Colonic mucosa (tissue), 4 donors: ENCODE results near the gene MOXD1. TPM values are rescaled to one million over a fixed set of nuclear protein-coding genes. Genes with fewer than 3 reads are reported as not detected.

Source experiments
- DNase-seq: peaks from one replicate; pipeline ENCODE4 v3.0.0-alpha.2; 2020
- H3K27ac ChIP-seq: fragments of 200-600 bp; one replicate; pipeline ENCODE4 v1.8.0; 2021
- H3K27me3 ChIP-seq: fragments of 200-600 bp; one replicate; pipeline ENCODE4 v1.8.0; 2021
- H3K36me3 ChIP-seq: fragments of 200-600 bp; one replicate; pipeline ENCODE4 v1.8.0; 2021
- H3K4me1 ChIP-seq: fragments of 200-600 bp; one replicate; pipeline ENCODE4 v1.8.0; 2021; ENCODE audit warnings: mild to moderate bottlenecking
- H3K4me3 ChIP-seq: fragments of 200-600 bp; one replicate; pipeline ENCODE4 v1.8.0; 2021
- H3K9ac ChIP-seq, 2 donors: one replicate each; pipeline ENCODE4 v1.7.0; 2013; ENCODE audit warnings: control low read depth in 2 of 2, low read depth in 2 of 2, low read length in 2 of 2
- H3K9me3 ChIP-seq: fragments of 200-600 bp; one replicate; pipeline ENCODE4 v1.8.0; 2021
- CTCF ChIP-seq: fragments of 200-600 bp; IDR thresholded peaks from one replicate; pipeline ENCODE4 v1.8.0; 2022; ENCODE audit warnings: antibody characterized with exemption, mild to moderate bottlenecking
- intact Hi-C: fragments of 100-400 bp; cut with DNase I; formaldehyde crosslinking; loops from one replicate; pipeline ENCODE4 v1.14.1; 2022
- total RNA-seq, 2 donors: library from RNA; stranded (reverse); fragmentation: NEBNext Ultra II Directional in 1 of 2; extraction: Animal tissue kit (Norgen Biotek cat#: 25700) in 1 of 2; gene quantifications; one replicate each; pipeline ENCODE4 v1.2.1, GENCODE V29; 2021
- donor health status: healthy.
- donor health status: DM: no; HTN: no; CAD: no.
- donor health status: DM: no; HTN: no; CAD: no.

Gene MOXD1
- total RNA-seq, 2 donors from 2014 or later, result 2.3 to 5.6 TPM

- H3K36me3 ChIP-seq, result no peaks in the 10 kb centered on the region
- DNase-seq, result no peak
- no peaks in the 10 kb centered on the region for H3K9me3 ChIP-seq
- TF ChIP-seq CTCF, result no peak
- intact Hi-C loops, result no loop called here
- H3K9ac ChIP-seq, result no peak overlapping the region
- H3K27me3 ChIP-seq, result no peaks in the 10 kb centered on the region
- no peak overlapping the region for H3K27ac ChIP-seq
- H3K4me1 ChIP-seq, result no peaks in the 10 kb centered on the region
- no peak overlapping the region for H3K4me3 ChIP-seq
Observed at GRCh38 chr6:132430110-132430509, 28.8 kb upstream of the MOXD1 start.

- Histone ChIP-seq H3K4me3 (no peak overlapping the region), H3K36me3 (no peaks in the 10 kb centered on the region), H3K27ac (no peak overlapping the region), H3K27me3 (no peaks in the 10 kb centered on the region), H3K4me1 (no peaks in the 10 kb centered on the region), H3K9ac (no peak overlapping the region), H3K9me3 (no peaks in the 10 kb centered on the region)
- no peak for DNase-seq
- no peak for TF ChIP-seq CTCF
- intact Hi-C loops, result no loop called here
Observed at GRCh38 chr6:132425176-132425575, 23.9 kb upstream of the MOXD1 start.

- DNase-seq, result no peak
- Histone ChIP-seq H3K36me3 (no peaks in the 10 kb centered on the region), H3K9me3 (no peaks in the 10 kb centered on the region), H3K27ac (no peak overlapping the region), H3K4me3 (no peak overlapping the region), H3K9ac (no peak overlapping the region), H3K27me3 (no peaks in the 10 kb centered on the region), H3K4me1 (no peaks in the 10 kb centered on the region)
- intact Hi-C loops, result no loop called here
- TF ChIP-seq CTCF, result no peak
Observed at GRCh38 chr6:132423839-132424238, 22.6 kb upstream of the MOXD1 start.

- H3K27ac ChIP-seq, result no peak overlapping the region
- H3K9ac ChIP-seq, result no peak overlapping the region
- no peaks in the 10 kb centered on the region for H3K27me3 ChIP-seq
- no peak overlapping the region for H3K4me3 ChIP-seq
- no peaks in the 10 kb centered on the region for H3K4me1 ChIP-seq
- TF ChIP-seq CTCF, result no peak
- no peak for DNase-seq
- H3K36me3 ChIP-seq, result no peaks in the 10 kb centered on the region
- H3K9me3 ChIP-seq, result no peaks in the 10 kb centered on the region
- intact Hi-C loops, result no loop called here
Observed at GRCh38 chr6:132418235-132418965, 17.1 kb upstream of the MOXD1 start.

GRCh38 chr6:132414761-132415160 is 13.5 kb upstream of the MOXD1 start:
- no peak overlapping the region for H3K9ac ChIP-seq
- no peaks in the 10 kb centered on the region for H3K27me3 ChIP-seq
- DNase-seq, result no peak
- TF ChIP-seq CTCF, result no peak
- H3K36me3 ChIP-seq, result no peaks in the 10 kb centered on the region
- no peaks in the 10 kb centered on the region for H3K4me1 ChIP-seq
- intact Hi-C loops, result no loop called here
- H3K9me3 ChIP-seq, result no peaks in the 10 kb centered on the region
- no peak overlapping the region for H3K27ac ChIP-seq
- no peak overlapping the region for H3K4me3 ChIP-seq
